T-helper 2 cell treated with Interferon-gamma antibody and Interleukin-4, amounts not matched to agents 5 μg/mL and 100 μg/mL, for 36 hours (primary cell): ENCODE data around the gene ARHGAP32.
"Not testable (repeated sequence)": the region's sequence is repeated elsewhere in the genome, so short reads cannot be mapped to it uniquely, and the experiment has no call there.

Experiments
- DNase-seq: peaks from one replicate; pipeline ENCODE4 v3.0.0; 2021; ENCODE audit warnings: low spot score
- H3K27ac Mint-ChIP-seq: one replicate; pipeline ENCODE4 v1.8.0; 2021; ENCODE audit warnings: mild to moderate bottlenecking, mixed read lengths
- H3K27me3 Mint-ChIP-seq: one replicate; pipeline ENCODE4 v1.8.0; 2021; ENCODE audit warnings: low read depth, mixed read lengths
- H3K36me3 Mint-ChIP-seq: one replicate; pipeline ENCODE4 v1.8.0; 2021; ENCODE audit warnings: low read depth, mixed read lengths
- H3K4me1 Mint-ChIP-seq: one replicate; pipeline ENCODE4 v1.8.0; 2021; ENCODE audit warnings: low read depth, mixed read lengths
- H3K4me3 Mint-ChIP-seq: one replicate; pipeline ENCODE4 v1.8.0; 2022; ENCODE audit warnings: mild to moderate bottlenecking, moderate library complexity, mixed read lengths
- H3K9me3 Mint-ChIP-seq: one replicate; pipeline ENCODE4 v1.8.0; 2021; ENCODE audit warnings: mixed read lengths

The ARHGAP32 gene

DNA sequence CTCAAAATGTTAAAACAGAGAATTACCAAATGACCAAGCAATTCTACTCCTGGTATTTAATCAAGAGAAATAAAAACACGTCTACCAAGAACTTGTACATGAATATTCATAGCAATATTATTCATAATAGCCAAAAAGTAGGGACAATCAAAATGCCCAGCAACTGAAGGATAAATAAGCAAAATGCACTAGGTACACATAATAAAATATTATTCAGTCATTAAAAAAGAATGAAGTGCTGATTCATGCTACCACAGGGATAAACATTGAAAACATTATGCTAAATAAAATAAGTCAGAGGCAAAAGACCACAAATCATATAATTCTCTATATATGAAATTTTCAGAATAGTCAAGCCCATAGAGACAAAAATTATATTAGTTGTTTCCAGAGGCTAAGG, 24.8 kb downstream of the ARHGAP32 start:
- no peaks in the 10 kb centered on the region for H3K36me3 Mint-ChIP-seq
- peaks cover 8% of the 10 kb centered on the region for H3K9me3 Mint-ChIP-seq
- H3K4me1 Mint-ChIP-seq: peaks cover 6% of the 10 kb centered on the region
- H3K4me3 Mint-ChIP-seq: no peak overlapping the region
- H3K27me3 Mint-ChIP-seq: peaks cover 9% of the 10 kb centered on the region
- DNase-seq: no peak
- no peak overlapping the region for H3K27ac Mint-ChIP-seq

GRCh38 chr11:129163714-129164164, 28.4 kb downstream of the ARHGAP32 start:
- Mint-ChIP-seq H3K4me1 (peaks cover 10% of the 10 kb centered on the region), H3K36me3 (no peaks in the 10 kb centered on the region), H3K4me3 (no peak overlapping the region), H3K9me3 (peaks cover 5% of the 10 kb centered on the region), H3K27ac (no peak overlapping the region), H3K27me3 (peaks cover 9% of the 10 kb centered on the region)
- DNase-seq: peak; percentile 22

DNA sequence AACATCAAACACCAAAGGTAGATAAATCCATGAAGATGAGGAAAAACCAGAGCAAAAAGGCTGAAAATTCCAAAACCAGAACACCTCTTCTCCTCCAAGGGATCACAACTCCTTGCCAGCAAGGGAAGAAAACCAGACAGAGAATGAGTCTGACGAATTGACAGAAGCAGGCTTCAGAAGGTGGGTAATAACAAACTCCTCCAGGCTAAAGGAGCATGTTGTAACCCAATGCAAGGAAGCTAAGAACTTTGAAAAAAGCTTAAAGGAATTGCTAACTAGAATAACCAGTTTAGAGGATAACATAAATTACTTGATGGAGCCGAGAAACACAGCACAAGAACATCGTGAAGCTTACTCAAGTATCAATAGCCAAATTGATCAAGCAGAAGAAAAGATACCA, 35.0 kb downstream of the ARHGAP32 start:
- not testable (repeated sequence) for H3K27me3 Mint-ChIP-seq, H3K4me3 Mint-ChIP-seq, DNase-seq

GRCh38 chr11:129155745-129156144, 36.4 kb downstream of the ARHGAP32 start:
- Mint-ChIP-seq H3K4me3 (no peak overlapping the region), H3K9me3 (peaks cover 22% of the 10 kb centered on the region), H3K27me3 (no peaks in the 10 kb centered on the region), H3K4me1 (peaks cover 4% of the 10 kb centered on the region), H3K36me3 (no peaks in the 10 kb centered on the region), H3K27ac (no peak overlapping the region)
- no peak for DNase-seq

More for the DNA sequence above, 35.0 kb downstream of the ARHGAP32 start:
- peaks cover 12% of the 10 kb centered on the region for H3K9me3 Mint-ChIP-seq
- H3K4me1 Mint-ChIP-seq, H3K36me3 Mint-ChIP-seq, H3K27ac Mint-ChIP-seq: not testable (repeated sequence)

DNA sequence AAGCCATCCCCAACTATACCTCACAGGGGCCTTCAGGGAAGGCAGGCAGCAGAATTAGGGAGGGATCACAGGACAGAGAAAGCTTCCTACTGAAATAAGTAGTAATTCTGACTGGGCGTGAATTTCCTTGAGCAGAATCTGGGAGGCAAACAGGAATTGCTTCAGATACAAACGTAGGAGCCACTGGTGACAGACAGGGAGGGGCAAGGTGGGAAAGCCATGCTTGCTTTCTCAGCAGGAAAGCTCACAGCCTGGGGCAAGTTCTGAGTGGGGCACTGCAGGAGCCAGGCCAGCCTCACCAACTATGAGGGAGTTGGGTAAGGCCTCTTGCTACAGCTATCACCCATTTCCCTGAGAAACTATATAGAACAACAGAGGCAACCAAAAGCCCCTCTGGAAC, 43.6 kb downstream of the ARHGAP32 start:
- Mint-ChIP-seq H3K4me1 (peaks cover 4% of the 10 kb centered on the region), H3K27me3 (peaks cover 2% of the 10 kb centered on the region), H3K9me3 (peaks cover 34% of the 10 kb centered on the region), H3K4me3 (no peak overlapping the region), H3K27ac (no peak overlapping the region), H3K36me3 (no peaks in the 10 kb centered on the region)
- no peak for DNase-seq

DNA sequence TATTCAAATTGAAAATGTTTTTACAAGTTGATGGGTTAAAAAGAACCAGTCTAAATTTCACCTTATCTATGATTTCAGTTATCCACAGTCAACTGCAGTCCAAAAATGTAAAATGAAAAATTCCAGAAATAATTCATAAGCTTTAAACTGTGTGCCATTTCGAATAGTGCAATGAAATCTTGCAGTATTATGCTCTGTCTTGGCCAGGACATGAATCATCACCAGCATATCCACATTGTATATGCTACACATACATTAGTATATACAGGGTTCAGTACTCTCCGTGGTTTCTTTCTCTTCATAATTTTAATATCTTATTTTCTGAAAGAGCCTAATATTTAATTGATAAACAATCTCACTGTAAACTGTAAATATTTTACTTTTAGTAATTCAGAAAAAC, 45.9 kb downstream of the ARHGAP32 start:
- Mint-ChIP-seq H3K36me3 (no peaks in the 10 kb centered on the region), H3K9me3 (peaks cover 20% of the 10 kb centered on the region), H3K27me3 (peaks cover 4% of the 10 kb centered on the region), H3K4me1 (no peaks in the 10 kb centered on the region), H3K27ac (no peak overlapping the region), H3K4me3 (no peak overlapping the region)
- DNase-seq: no peak

- no peaks in the 10 kb centered on the region for H3K36me3 Mint-ChIP-seq
- peaks cover 11% of the 10 kb centered on the region for H3K9me3 Mint-ChIP-seq
- H3K4me1 Mint-ChIP-seq: no peaks in the 10 kb centered on the region
- no peak overlapping the region for H3K27ac Mint-ChIP-seq
- H3K27me3 Mint-ChIP-seq: peaks cover 4% of the 10 kb centered on the region
- no peak overlapping the region for H3K4me3 Mint-ChIP-seq
- DNase-seq: no peak
Observed at GRCh38 chr11:129145276-129145675, 46.8 kb downstream of the ARHGAP32 start.

DNA sequence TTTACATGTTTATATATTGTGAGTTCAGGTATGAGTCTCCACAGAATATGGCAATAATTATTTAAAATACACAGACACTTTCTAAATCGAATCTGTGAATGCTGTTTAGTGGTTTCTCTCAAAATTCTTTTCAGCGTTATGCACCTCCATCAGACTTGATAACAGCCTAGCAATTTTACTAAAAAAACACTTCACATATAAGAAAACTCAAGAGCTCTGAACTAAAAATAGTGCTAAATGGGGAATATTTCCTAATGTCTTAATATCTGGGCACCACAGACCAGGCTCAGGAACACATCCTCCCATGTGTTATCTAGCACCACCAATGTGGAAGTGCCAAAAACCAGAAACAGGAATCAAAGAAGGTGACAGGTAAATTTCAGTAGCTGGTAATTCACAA, 47.9 kb downstream of the ARHGAP32 start:
- DNase-seq: no peak
- Mint-ChIP-seq H3K4me3 (no peak overlapping the region), H3K9me3 (peaks cover under 1% of the 10 kb centered on the region), H3K4me1 (no peaks in the 10 kb centered on the region), H3K27me3 (peaks cover 4% of the 10 kb centered on the region), H3K36me3 (no peaks in the 10 kb centered on the region), H3K27ac (no peak overlapping the region)

GRCh38 chr11:129143335-129143734, 48.8 kb downstream of the ARHGAP32 start:
- Mint-ChIP-seq H3K27me3 (peaks cover 4% of the 10 kb centered on the region), H3K4me3 (no peak overlapping the region), H3K27ac (no peak overlapping the region), H3K4me1 (no peaks in the 10 kb centered on the region), H3K36me3 (no peaks in the 10 kb centered on the region), H3K9me3 (no peaks in the 10 kb centered on the region)
- DNase-seq: no peak

DNA sequence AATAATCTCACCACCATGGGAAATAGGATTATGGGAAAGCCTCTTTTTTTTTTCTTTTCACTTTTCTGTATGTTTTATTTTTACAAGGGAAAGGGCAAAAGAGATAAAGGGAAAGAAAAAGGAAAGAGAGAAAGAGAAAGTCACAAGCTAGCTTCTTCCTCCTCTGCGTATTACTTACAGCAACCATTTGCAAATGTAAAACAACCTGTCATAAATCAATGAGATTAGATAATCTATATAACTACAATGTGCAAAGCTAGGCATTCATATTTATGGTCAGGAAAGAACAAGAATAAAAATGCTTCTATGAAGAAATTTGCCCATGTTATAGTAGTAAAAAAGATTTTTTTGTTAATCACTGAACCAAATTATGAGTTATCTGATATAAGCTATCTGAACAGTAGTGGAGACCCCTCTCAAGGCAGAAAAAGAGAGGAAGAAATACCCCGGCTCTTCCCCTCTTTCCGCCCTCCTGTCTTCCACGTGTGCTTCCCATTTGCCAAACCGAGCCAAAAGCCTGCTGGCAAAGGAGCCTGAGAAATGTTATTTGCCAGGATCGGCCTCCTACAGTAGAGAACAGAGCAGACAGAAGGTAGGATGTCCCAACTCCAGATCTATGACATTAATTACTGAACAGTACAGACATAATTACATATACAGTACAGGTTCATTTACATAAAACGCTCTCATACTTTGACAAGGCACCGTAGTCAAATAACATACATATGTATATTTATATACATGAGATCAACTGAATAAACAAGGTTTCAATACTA, 50.2 kb downstream of the ARHGAP32 start:
- Mint-ChIP-seq H3K27me3 (peaks cover 2% of the 10 kb centered on the region), H3K4me1 (no peaks in the 10 kb centered on the region), H3K9me3 (no peaks in the 10 kb centered on the region), H3K36me3 (no peaks in the 10 kb centered on the region), H3K4me3 (no peak overlapping the region), H3K27ac (no peak overlapping the region)
- DNase-seq: no peak

GRCh38 chr11:129131316-129131715, 60.8 kb downstream of the ARHGAP32 start:
- Mint-ChIP-seq H3K27me3 (peaks cover 2% of the 10 kb centered on the region), H3K4me1 (no peaks in the 10 kb centered on the region), H3K27ac (no peak overlapping the region), H3K36me3 (no peaks in the 10 kb centered on the region), H3K4me3 (no peak overlapping the region), H3K9me3 (no peaks in the 10 kb centered on the region)
- DNase-seq: no peak

GRCh38 chr11:129128881-129129620, 63.1 kb downstream of the ARHGAP32 start:
- H3K27me3 Mint-ChIP-seq, H3K4me3 Mint-ChIP-seq, H3K27ac Mint-ChIP-seq, H3K4me1 Mint-ChIP-seq, DNase-seq, H3K9me3 Mint-ChIP-seq, H3K36me3 Mint-ChIP-seq: not testable (repeated sequence)

DNA sequence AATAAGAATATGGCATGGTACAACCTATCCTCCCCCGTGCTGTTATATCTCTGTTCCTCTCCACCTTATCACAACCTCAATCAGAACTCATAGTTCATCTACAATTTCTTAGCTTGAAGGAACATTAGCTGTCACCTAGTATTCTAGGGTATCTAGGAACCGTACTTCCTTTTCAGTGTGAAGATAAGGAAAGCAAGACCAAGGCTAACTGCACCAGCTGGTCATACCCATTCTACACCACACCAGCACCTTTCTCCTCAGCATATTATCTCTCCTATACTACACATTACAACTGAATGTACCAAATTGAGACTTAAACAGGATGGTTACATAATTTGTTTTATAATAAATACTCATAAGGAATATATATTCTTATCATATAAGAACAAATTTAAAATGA, 73.1 kb downstream of the ARHGAP32 start:
- Mint-ChIP-seq H3K27me3 (no peaks in the 10 kb centered on the region), H3K27ac (no peak overlapping the region), H3K36me3 (no peaks in the 10 kb centered on the region), H3K9me3 (no peaks in the 10 kb centered on the region), H3K4me3 (no peak overlapping the region), H3K4me1 (peaks cover 4% of the 10 kb centered on the region)
- DNase-seq: no peak

- H3K4me1 Mint-ChIP-seq: peaks cover 4% of the 10 kb centered on the region
- H3K27ac Mint-ChIP-seq: no peak overlapping the region
- H3K27me3 Mint-ChIP-seq: no peaks in the 10 kb centered on the region
- no peaks in the 10 kb centered on the region for H3K36me3 Mint-ChIP-seq
- no peaks in the 10 kb centered on the region for H3K9me3 Mint-ChIP-seq
- DNase-seq: no peak
- no peak overlapping the region for H3K4me3 Mint-ChIP-seq
Observed at GRCh38 chr11:129117595-129118350, 74.4 kb downstream of the ARHGAP32 start.
